GM12878 (cell line): ENCODE data around the gene GPRC5C. TPM values are rescaled to one million over a fixed set of nuclear protein-coding genes. Genes with fewer than 3 reads are reported as not detected.

ENCODE experiments used
- ATAC-seq: fragments of 200-7000 bp; cut with Tn5 transposase; 3 replicates; pipeline ENCODE4 v1.9.1; 2020; ENCODE audit warnings: mild to moderate bottlenecking, moderate library complexity
- BruUV-seq: library from RNA; stranded (reverse); fragments of 400-500 nt; replicated peaks from 2 replicates; lab custom pipeline; 2021; lab: Mats Ljungman, UMichigan
- CTCF ChIA-PET: fragments of 300-600 bp; sonication (Branson Sonifier 250); formaldehyde crosslinking; extraction: SDS; loops from one replicate; lab custom pipeline; 2021; ENCODE audit warnings: inconsistent platforms; lab: Yijun Ruan, JAX
- POLR2A ChIA-PET: fragments of 350-600 bp; formaldehyde crosslinking; extraction: SDS; loops from one replicate; lab custom pipeline; 2021; ENCODE audit warnings: inconsistent platforms; lab: Charles Lee
- RAD21 ChIA-PET: fragments of 300-600 bp; sonication (Branson Sonifier 250); formaldehyde crosslinking; loops from one replicate; lab custom pipeline; 2023; ENCODE audit warnings: antibody characterized with exemption; ENCODE audit not compliant: unreplicated experiment; lab: Charles Lee
- SMC1A ChIA-PET: fragments of 300-600 bp; sonication (Branson Sonifier 250); formaldehyde crosslinking; loops from one replicate; lab custom pipeline; 2023; ENCODE audit not compliant: unreplicated experiment, uncharacterized antibody; lab: Charles Lee
- DNase-seq: peaks from one replicate; pipeline ENCODE4 v3.0.0-alpha.2; 2011; ENCODE audit warnings: low read depth, low spot score
- FAIRE-seq: peaks from 3 replicates; lab custom pipeline; 2011; peaks lifted over from hg19 to GRCh38; lab: Jason Lieb, UNC
- H2AFZ ChIP-seq: 2 replicates; pipeline ENCODE4 v1.6.0; 2011; ENCODE audit warnings: low read depth, low read length, control low read depth; ENCODE audit not compliant: control insufficient read depth
- H3K27ac ChIP-seq: 2 replicates; pipeline ENCODE4 v1.5.1; 2011; ENCODE audit warnings: control low read depth; ENCODE audit not compliant: control insufficient read depth, insufficient read depth
- H3K27me3 ChIP-seq, 2 experiments: replicated peaks in 1 of 2; 2 replicates each; pipeline versions ENCODE4 v1.6.0 to v1.6.1; 2011; ENCODE audit warnings: low read length in 1 of 2; ENCODE audit not compliant: control insufficient read depth in 2 of 2, insufficient read depth in 2 of 2
- H3K36me3 ChIP-seq, 2 experiments: 2 replicates each; pipeline ENCODE4 v1.5.1; 2011; ENCODE audit warnings: low read length in 1 of 2; ENCODE audit not compliant: control insufficient read depth in 2 of 2, insufficient read depth in 2 of 2
- H3K4me1 ChIP-seq: 2 replicates; pipeline ENCODE4 v1.6.1; 2011; ENCODE audit warnings: mild to moderate bottlenecking, low read length, moderate library complexity, mixed read lengths; ENCODE audit not compliant: control insufficient read depth, insufficient read depth
- H3K4me2 ChIP-seq: 2 replicates; pipeline ENCODE4 v1.6.0; 2011; ENCODE audit warnings: control low read depth; ENCODE audit not compliant: control insufficient read depth, insufficient read depth
- H3K4me3 ChIP-seq: fragments of 200-600 bp; sonication (generic); 2 replicates; pipeline ENCODE4 v1.5.1; 2016
- H3K79me2 ChIP-seq: 2 replicates; pipeline ENCODE4 v1.6.0; 2011; ENCODE audit warnings: low read length; ENCODE audit not compliant: control insufficient read depth, insufficient read depth
- H3K9ac ChIP-seq: 2 replicates; pipeline ENCODE4 v1.8.0; 2011; ENCODE audit warnings: low read length, control low read depth, mixed read lengths; ENCODE audit not compliant: control insufficient read depth, insufficient read depth
- H3K9me3 ChIP-seq: replicated peaks from 3 replicates; pipeline ENCODE4 v1.5.1; 2011; ENCODE audit warnings: mild to moderate bottlenecking, low read length; ENCODE audit not compliant: control insufficient read depth, insufficient read depth
- H4K20me1 ChIP-seq: 2 replicates; pipeline ENCODE4 v1.6.0; 2011; ENCODE audit not compliant: control insufficient read depth, insufficient read depth
- BMI1 ChIP-seq: fragments of 450-650 bp; IDR thresholded peaks from 2 replicates; pipeline ENCODE4 v1.6.1; 2016; ENCODE audit warnings: mild to moderate bottlenecking, moderate library complexity, borderline replicate concordance
- IRF5 ChIP-seq: fragments of 450-650 bp; IDR thresholded peaks from 2 replicates; pipeline ENCODE4 v1.6.1; 2017; ENCODE audit warnings: borderline replicate concordance
- NR2F1 ChIP-seq: fragments of 450-650 bp; conservative IDR thresholded peaks from 2 replicates; pipeline ENCODE4 v1.6.1; 2017; ENCODE audit warnings: mild to moderate bottlenecking
- WGBS: methylation state at CpG from one replicate; pipeline ENCODE4 v1.1.6; 2016; ENCODE audit warnings: low lambda C conversion rate; ENCODE audit not compliant: insufficient replicate concordance, insufficient coverage; ENCODE audit errors: missing lambda C conversion rate; 5-methylcytosine and 5-hydroxymethylcytosine counted together
- in situ Hi-C: fragments of 300-500 bp; cut with MboI; formaldehyde crosslinking; loops from 9 replicates; pipeline ENCODE4 v1.14.3; 2018; ENCODE audit warnings: mixed read lengths
- intact Hi-C: fragments of 100-400 bp; cut with micrococcal nuclease; formaldehyde crosslinking; loops from one replicate; pipeline ENCODE4 v1.14.2; 2022; ENCODE audit not compliant: unreplicated experiment
- polyA plus RNA-seq, 11 experiments: library from polyadenylated mRNA; depleted of rRNA in 4 of 11; unstranded in 6 of 11; stranded (reverse) in 5 of 11; fragments of >200 nt; fragmentation: Nextera tagmentation in 4 of 11; fragmentation: Illumina TruSeq in 1 of 11; extraction: Ambion mirVana in 4 of 11; extraction: Trizol in 1 of 11; gene quantifications; 1 replicate in 1 of 11; 2 replicates in 10 of 11; pipeline versions ENCODE4 v1.2.1 to v1.2.3, GENCODE V29; 2011 to 2016; ENCODE audit warnings: inconsistent platforms in 2 of 11, missing spikeins in 2 of 11, low read depth in 1 of 11
- total RNA-seq, 4 experiments: library from RNA; depleted of rRNA in 3 of 4; stranded (reverse); fragments of >200 nt in 3 of 4; fragmentation: Illumina TruSeq in 1 of 4; extraction: Trizol in 1 of 4; gene quantifications; 2 replicates each; pipeline versions ENCODE4 v1.2.1 to v1.2.3, GENCODE V29; 2013 to 2021
- TF ChIP-seq, protein P1 (sequence below), 3 experiments: IDR thresholded peaks in 2 of 3; conservative IDR thresholded peaks in 1 of 3; 2 replicates each; pipeline ENCODE4 v1.5.1; 2011; ENCODE audit warnings: low read depth in 3 of 3, low read length in 3 of 3, mild to moderate bottlenecking in 3 of 3, control low read depth in 2 of 3, moderate library complexity in 2 of 3, inconsistent platforms in 1 of 3, mixed read lengths in 1 of 3; ENCODE audit not compliant: control insufficient read depth in 2 of 3, insufficient read depth in 1 of 3; ENCODE audit errors: extremely low read depth in 1 of 3

GPRC5C gene
- total and polyA plus RNA-seq, 10 of the 15 experiments (the other 5 are each of a cell fraction or from before 2014, with no cell fraction given) = 0.04 to 1.3 (median 0.36) TPM; not detected in 2

- Histone ChIP-seq H3K27me3 (peaks cover 3 to 11% of the 10 kb centered on the region in 2 experiments; a peak in 3 of 4 replicates), H2AFZ (no peak overlapping the region), H3K36me3 (no peaks in the 10 kb centered on the region), H3K9ac (no peak overlapping the region), H3K79me2 (no peaks in the 10 kb centered on the region), H3K27ac (no peak overlapping the region), H3K4me2 (no peak overlapping the region; the same call in 1 of the 2 replicates), H3K9me3 (peaks cover under 1% of the 10 kb centered on the region; the same call in 1 of the 3 replicates), H3K4me1 (peaks cover 17% of the 10 kb centered on the region), H4K20me1 (no peaks in the 10 kb centered on the region), H3K4me3 (no peak overlapping the region)
- RAD21 ChIA-PET = no interaction called here
- ATAC-seq = no peak
- in situ Hi-C loops = no loop called here
- no TSS peak for BruUV-seq
- CTCF ChIA-PET = no interaction called here
- TF ChIP-seq, protein P1, sequence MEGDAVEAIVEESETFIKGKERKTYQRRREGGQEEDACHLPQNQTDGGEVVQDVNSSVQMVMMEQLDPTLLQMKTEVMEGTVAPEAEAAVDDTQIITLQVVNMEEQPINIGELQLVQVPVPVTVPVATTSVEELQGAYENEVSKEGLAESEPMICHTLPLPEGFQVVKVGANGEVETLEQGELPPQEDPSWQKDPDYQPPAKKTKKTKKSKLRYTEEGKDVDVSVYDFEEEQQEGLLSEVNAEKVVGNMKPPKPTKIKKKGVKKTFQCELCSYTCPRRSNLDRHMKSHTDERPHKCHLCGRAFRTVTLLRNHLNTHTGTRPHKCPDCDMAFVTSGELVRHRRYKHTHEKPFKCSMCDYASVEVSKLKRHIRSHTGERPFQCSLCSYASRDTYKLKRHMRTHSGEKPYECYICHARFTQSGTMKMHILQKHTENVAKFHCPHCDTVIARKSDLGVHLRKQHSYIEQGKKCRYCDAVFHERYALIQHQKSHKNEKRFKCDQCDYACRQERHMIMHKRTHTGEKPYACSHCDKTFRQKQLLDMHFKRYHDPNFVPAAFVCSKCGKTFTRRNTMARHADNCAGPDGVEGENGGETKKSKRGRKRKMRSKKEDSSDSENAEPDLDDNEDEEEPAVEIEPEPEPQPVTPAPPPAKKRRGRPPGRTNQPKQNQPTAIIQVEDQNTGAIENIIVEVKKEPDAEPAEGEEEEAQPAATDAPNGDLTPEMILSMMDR (IDR thresholded peaks at IDR 0.05 in 2 of 3, conservative IDR thresholded peaks at IDR 0.05 in 1 of 3; ENCODE audit: control insufficient read depth in 2 of 3, extremely low read depth in 1 of 3, insufficient read depth in 1 of 3, low read depth in 3 of 3, low read length in 3 of 3) = no peak
- TF ChIP-seq NR2F1 (no peak), BMI1 (no peak), IRF5 (no peak)
- WGBS = no CpG with 5 or more reads among the region's 33 CpGs
- POLR2A ChIA-PET = no interaction called here
- SMC1A ChIA-PET = no interaction called here
- no peak for DNase-seq
- intact Hi-C loops = no loop called here
- FAIRE-seq = no peak
Observed at GRCh38 chr17:74432424-74432690, 469 bp downstream of the GPRC5C start.
